ENCODE results near the gene OGFOD2.

GRCh38 chr12:122948605-122949004, 26.4 kb upstream of the OGFOD2 start:
- TF ChIP-seq CTCF (IDR thresholded peaks at IDR 0.05) (no peak), POLR2A (IDR thresholded peaks at IDR 0.05) (no peak)
